ENCODE measurements around the gene WDR82.

DNA sequence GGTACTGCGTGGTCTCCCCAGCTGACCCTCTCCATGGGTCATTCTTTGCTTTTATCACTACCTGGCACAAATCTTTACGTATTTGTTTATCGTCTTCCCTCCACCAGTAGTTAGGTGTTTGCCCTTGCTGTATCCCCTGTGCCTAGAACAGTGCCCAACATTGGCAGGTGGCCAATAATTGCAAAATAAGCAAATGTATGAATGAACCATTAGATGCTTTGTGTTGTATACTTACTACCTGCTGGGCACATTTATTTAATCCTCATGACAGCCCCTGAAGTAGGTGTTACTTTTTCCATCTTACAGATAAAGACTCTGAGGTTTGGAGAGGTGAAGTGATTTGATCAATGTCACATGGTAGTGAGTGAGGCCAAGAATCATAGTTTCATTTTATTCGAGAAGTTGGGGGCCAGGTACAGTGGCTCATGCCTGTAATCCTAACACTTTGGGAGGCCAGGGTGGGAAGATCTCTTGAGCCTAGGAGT is 37.5 kb downstream of the WDR82 start:
- no peak for TF ChIP-seq CTCF (IDR thresholded peaks at IDR 0.05)
- TF ChIP-seq POLR2A (IDR thresholded peaks at IDR 0.05): no peak

All from adrenal gland (tissue), 5 donors.